IPS-15b (cell line): Measurements from ENCODE around the gene MITF.

Experiments
- H3K27me3 ChIP-seq: one replicate; pipeline ENCODE4 v1.6.1; 2013; ENCODE audit warnings: low read length; ENCODE audit not compliant: control insufficient read depth, insufficient read depth
- H3K36me3 ChIP-seq: one replicate; pipeline ENCODE4 v1.6.1; 2013; ENCODE audit warnings: low read length; ENCODE audit not compliant: control insufficient read depth, insufficient read depth
- H3K4me1 ChIP-seq: one replicate; pipeline ENCODE4 v1.6.1; 2013; ENCODE audit warnings: mild to moderate bottlenecking, low read length; ENCODE audit not compliant: control insufficient read depth, insufficient read depth
- H3K4me3 ChIP-seq: one replicate; pipeline ENCODE4 v1.5.1; 2013; ENCODE audit warnings: low read depth, low read length
- H3K9ac ChIP-seq: one replicate; pipeline ENCODE4 v1.6.1; 2013; ENCODE audit warnings: low read depth, mild to moderate bottlenecking, low read length
- H3K9me3 ChIP-seq: one replicate; pipeline ENCODE4 v1.6.1; 2013; ENCODE audit warnings: mild to moderate bottlenecking, low read length; ENCODE audit not compliant: control insufficient read depth, insufficient read depth

MITF gene

GRCh38 chr3:69712933-69713332 is 26.3 kb upstream of the MITF start:
- H3K36me3 ChIP-seq: no peaks in the 10 kb centered on the region
- no peaks in the 10 kb centered on the region for H3K4me1 ChIP-seq
- H3K4me3 ChIP-seq: no peak overlapping the region
- no peaks in the 10 kb centered on the region for H3K27me3 ChIP-seq
- no peaks in the 10 kb centered on the region for H3K9me3 ChIP-seq
- no peak overlapping the region for H3K9ac ChIP-seq

- no peak overlapping the region for H3K4me3 ChIP-seq
- no peaks in the 10 kb centered on the region for H3K9me3 ChIP-seq
- no peak overlapping the region for H3K9ac ChIP-seq
- peaks cover 11% of the 10 kb centered on the region for H3K4me1 ChIP-seq
- H3K36me3 ChIP-seq: no peaks in the 10 kb centered on the region
- peaks cover 2% of the 10 kb centered on the region for H3K27me3 ChIP-seq
Measured at GRCh38 chr3:69715204-69715603, 24.1 kb upstream of the MITF start.

GRCh38 chr3:69716119-69716518 is 23.1 kb upstream of the MITF start:
- no peak overlapping the region for H3K9ac ChIP-seq
- no peak overlapping the region for H3K4me3 ChIP-seq
- peaks cover 11% of the 10 kb centered on the region for H3K4me1 ChIP-seq
- peaks cover 6% of the 10 kb centered on the region for H3K27me3 ChIP-seq
- no peaks in the 10 kb centered on the region for H3K36me3 ChIP-seq
- no peaks in the 10 kb centered on the region for H3K9me3 ChIP-seq

- peaks cover 6% of the 10 kb centered on the region for H3K27me3 ChIP-seq
- peaks cover 11% of the 10 kb centered on the region for H3K4me1 ChIP-seq
- no peaks in the 10 kb centered on the region for H3K36me3 ChIP-seq
- H3K9ac ChIP-seq: no peak overlapping the region
- H3K4me3 ChIP-seq: no peak overlapping the region
- no peaks in the 10 kb centered on the region for H3K9me3 ChIP-seq
Measured at GRCh38 chr3:69718866-69719586, 20.2 kb upstream of the MITF start.

GRCh38 chr3:69719587-69720122 is 19.6 kb upstream of the MITF start:
- Histone ChIP-seq H3K36me3 (no peaks in the 10 kb centered on the region), H3K4me3 (no peak overlapping the region), H3K9ac (no peak overlapping the region), H3K9me3 (no peaks in the 10 kb centered on the region), H3K4me1 (peaks cover 11% of the 10 kb centered on the region), H3K27me3 (peaks cover 6% of the 10 kb centered on the region)

GRCh38 chr3:69720824-69721223 is 18.4 kb upstream of the MITF start:
- H3K27me3 ChIP-seq: peaks cover 6% of the 10 kb centered on the region
- H3K9ac ChIP-seq: no peak overlapping the region
- peaks cover 14% of the 10 kb centered on the region for H3K4me1 ChIP-seq
- H3K36me3 ChIP-seq: no peaks in the 10 kb centered on the region
- no peaks in the 10 kb centered on the region for H3K9me3 ChIP-seq
- H3K4me3 ChIP-seq: no peak overlapping the region

- H3K36me3 ChIP-seq: no peaks in the 10 kb centered on the region
- H3K9me3 ChIP-seq: no peaks in the 10 kb centered on the region
- no peak overlapping the region for H3K4me3 ChIP-seq
- no peak overlapping the region for H3K9ac ChIP-seq
- H3K27me3 ChIP-seq: peaks cover 6% of the 10 kb centered on the region
- peaks cover 14% of the 10 kb centered on the region for H3K4me1 ChIP-seq
Measured at GRCh38 chr3:69723389-69723788, 15.9 kb upstream of the MITF start.

GRCh38 chr3:69724722-69725435 is 14.4 kb upstream of the MITF start:
- Histone ChIP-seq H3K4me3 (no peak overlapping the region), H3K36me3 (no peaks in the 10 kb centered on the region), H3K9ac (no peak overlapping the region), H3K27me3 (peaks cover 6% of the 10 kb centered on the region), H3K4me1 (peaks cover 4% of the 10 kb centered on the region), H3K9me3 (no peaks in the 10 kb centered on the region)

GRCh38 chr3:69725994-69726571 is 13.2 kb upstream of the MITF start:
- no peaks in the 10 kb centered on the region for H3K9me3 ChIP-seq
- H3K9ac ChIP-seq: no peak overlapping the region

GRCh38 chr3:69729147-69729919 is 9.9 kb upstream of the MITF start:
- H3K36me3 ChIP-seq: no peaks in the 10 kb centered on the region
- H3K27me3 ChIP-seq: no peaks in the 10 kb centered on the region
- no peaks in the 10 kb centered on the region for H3K9me3 ChIP-seq
- H3K9ac ChIP-seq: no peak overlapping the region
- peaks cover 3% of the 10 kb centered on the region for H3K4me1 ChIP-seq
- no peak overlapping the region for H3K4me3 ChIP-seq

More at GRCh38 chr3:69725994-69726571, 13.2 kb upstream of the MITF start:
- no peaks in the 10 kb centered on the region for H3K36me3 ChIP-seq
- no peaks in the 10 kb centered on the region for H3K27me3 ChIP-seq
- H3K4me3 ChIP-seq: no peak overlapping the region
- peaks cover 3% of the 10 kb centered on the region for H3K4me1 ChIP-seq

GRCh38 chr3:69731080-69731479 is 8.2 kb upstream of the MITF start:
- H3K36me3 ChIP-seq: no peaks in the 10 kb centered on the region
- H3K9me3 ChIP-seq: no peaks in the 10 kb centered on the region
- no peak overlapping the region for H3K9ac ChIP-seq
- H3K4me3 ChIP-seq: no peak overlapping the region
- H3K27me3 ChIP-seq: peaks cover under 1% of the 10 kb centered on the region
- no peaks in the 10 kb centered on the region for H3K4me1 ChIP-seq
